ENCODE results near the gene PROC.

DNA sequence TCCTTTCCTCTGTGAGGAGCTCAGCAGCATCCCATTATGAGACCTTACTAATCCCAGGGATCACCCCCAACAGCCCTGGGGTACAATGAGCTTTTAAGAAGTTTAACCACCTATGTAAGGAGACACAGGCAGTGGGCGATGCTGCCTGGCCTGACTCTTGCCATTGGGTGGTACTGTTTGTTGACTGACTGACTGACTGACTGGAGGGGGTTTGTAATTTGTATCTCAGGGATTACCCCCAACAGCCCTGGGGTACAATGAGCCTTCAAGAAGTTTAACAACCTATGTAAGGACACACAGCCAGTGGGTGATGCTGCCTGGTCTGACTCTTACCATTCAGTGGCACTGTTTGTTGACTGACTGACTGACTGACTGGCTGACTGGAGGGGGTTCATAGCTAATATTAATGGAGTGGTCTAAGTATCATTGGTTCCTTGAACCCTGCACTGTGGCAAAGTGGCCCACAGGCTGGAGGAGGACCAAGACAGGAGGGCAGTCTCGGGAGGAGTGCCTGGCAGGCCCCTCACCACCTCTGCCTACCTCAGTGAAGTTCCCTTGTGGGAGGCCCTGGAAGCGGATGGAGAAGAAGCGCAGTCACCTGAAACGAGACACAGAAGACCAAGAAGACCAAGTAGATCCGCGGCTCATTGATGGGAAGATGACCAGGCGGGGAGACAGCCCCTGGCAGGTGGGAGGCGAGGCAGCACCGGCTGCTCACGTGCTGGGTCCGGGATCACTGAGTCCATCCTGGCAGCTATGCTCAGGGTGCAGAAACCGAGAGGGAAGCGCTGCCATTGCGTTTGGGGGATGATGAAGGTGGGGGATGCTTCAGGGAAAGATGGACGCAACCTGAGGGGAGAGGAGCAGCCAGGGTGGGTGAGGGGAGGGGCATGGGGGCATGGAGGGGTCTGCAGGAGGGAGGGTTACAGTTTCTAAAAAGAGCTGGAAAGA is 7.6 kb downstream of the PROC start:
- no peak for TF ChIP-seq POLR2AphosphoS5 (IDR thresholded peaks at IDR 0.05; ENCODE audit: low read depth, low read length)
- TF ChIP-seq, protein P1, sequence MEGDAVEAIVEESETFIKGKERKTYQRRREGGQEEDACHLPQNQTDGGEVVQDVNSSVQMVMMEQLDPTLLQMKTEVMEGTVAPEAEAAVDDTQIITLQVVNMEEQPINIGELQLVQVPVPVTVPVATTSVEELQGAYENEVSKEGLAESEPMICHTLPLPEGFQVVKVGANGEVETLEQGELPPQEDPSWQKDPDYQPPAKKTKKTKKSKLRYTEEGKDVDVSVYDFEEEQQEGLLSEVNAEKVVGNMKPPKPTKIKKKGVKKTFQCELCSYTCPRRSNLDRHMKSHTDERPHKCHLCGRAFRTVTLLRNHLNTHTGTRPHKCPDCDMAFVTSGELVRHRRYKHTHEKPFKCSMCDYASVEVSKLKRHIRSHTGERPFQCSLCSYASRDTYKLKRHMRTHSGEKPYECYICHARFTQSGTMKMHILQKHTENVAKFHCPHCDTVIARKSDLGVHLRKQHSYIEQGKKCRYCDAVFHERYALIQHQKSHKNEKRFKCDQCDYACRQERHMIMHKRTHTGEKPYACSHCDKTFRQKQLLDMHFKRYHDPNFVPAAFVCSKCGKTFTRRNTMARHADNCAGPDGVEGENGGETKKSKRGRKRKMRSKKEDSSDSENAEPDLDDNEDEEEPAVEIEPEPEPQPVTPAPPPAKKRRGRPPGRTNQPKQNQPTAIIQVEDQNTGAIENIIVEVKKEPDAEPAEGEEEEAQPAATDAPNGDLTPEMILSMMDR (IDR thresholded peaks at IDR 0.05), result no peak
- TF ChIP-seq, protein P2, sequence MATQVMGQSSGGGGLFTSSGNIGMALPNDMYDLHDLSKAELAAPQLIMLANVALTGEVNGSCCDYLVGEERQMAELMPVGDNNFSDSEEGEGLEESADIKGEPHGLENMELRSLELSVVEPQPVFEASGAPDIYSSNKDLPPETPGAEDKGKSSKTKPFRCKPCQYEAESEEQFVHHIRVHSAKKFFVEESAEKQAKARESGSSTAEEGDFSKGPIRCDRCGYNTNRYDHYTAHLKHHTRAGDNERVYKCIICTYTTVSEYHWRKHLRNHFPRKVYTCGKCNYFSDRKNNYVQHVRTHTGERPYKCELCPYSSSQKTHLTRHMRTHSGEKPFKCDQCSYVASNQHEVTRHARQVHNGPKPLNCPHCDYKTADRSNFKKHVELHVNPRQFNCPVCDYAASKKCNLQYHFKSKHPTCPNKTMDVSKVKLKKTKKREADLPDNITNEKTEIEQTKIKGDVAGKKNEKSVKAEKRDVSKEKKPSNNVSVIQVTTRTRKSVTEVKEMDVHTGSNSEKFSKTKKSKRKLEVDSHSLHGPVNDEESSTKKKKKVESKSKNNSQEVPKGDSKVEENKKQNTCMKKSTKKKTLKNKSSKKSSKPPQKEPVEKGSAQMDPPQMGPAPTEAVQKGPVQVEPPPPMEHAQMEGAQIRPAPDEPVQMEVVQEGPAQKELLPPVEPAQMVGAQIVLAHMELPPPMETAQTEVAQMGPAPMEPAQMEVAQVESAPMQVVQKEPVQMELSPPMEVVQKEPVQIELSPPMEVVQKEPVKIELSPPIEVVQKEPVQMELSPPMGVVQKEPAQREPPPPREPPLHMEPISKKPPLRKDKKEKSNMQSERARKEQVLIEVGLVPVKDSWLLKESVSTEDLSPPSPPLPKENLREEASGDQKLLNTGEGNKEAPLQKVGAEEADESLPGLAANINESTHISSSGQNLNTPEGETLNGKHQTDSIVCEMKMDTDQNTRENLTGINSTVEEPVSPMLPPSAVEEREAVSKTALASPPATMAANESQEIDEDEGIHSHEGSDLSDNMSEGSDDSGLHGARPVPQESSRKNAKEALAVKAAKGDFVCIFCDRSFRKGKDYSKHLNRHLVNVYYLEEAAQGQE (IDR thresholded peaks at IDR 0.05; ENCODE audit: insufficient read depth in 1 of 2, low read depth in 2 of 2, low read length in 1 of 2), result no peak

Measured in Panc1 (cell line).